RWPE1 (cell line): ENCODE measurements around the gene HPS4.
"Not testable (repeated sequence)": the region's sequence is repeated elsewhere in the genome, so short reads cannot be mapped to it uniquely, and the experiment has no call there.

ENCODE experiments used
- CTCF ChIA-PET: fragments of 350-600 bp; sonication (Branson Sonifier 250); formaldehyde crosslinking; extraction: SDS; loops from one replicate; lab custom pipeline; 2021; lab: Yijun Ruan, JAX
- POLR2A ChIA-PET: fragments of 400-600 bp; formaldehyde crosslinking; extraction: SDS; loops from one replicate; lab custom pipeline; 2020; ENCODE audit warnings: antibody characterized with exemption; ENCODE audit not compliant: low non-redundant PET; lab: Yijun Ruan, JAX
- DNase-seq: peaks from one replicate; pipeline ENCODE4 v3.0.0; 2012; ENCODE audit warnings: low spot score
- H3K27ac ChIP-seq: fragments of 450-650 bp; 2 replicates; pipeline ENCODE4 v1.5.1; 2017
- TF ChIP-seq, protein P1 (sequence below): fragments of 450-650 bp; conservative IDR thresholded peaks from 2 replicates; pipeline ENCODE4 v1.5.1; 2017; ENCODE audit warnings: low read depth, mild to moderate bottlenecking

Gene HPS4

DNA sequence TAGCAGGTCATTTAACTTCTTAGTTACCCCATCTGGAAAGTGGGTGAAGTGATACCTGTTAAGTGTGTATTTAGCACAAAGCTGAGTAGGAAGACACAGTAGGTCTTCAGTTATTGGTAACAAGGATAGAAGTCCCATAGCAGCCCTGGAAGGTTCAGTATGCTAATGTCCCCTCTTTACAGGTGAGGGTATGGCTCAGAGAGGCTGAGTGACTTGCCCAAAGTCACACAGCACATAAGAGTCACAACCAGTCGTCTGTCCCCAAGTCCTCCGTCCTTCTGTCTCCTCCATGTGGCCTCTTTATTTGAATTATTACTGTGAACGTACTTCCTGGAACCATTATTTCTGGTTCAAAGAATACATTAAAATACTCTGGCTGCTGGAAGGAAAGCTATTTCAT lies 44.0 kb downstream of the HPS4 start:
- ChIA-PET POLR2A (no interaction called here), CTCF (no interaction called here)
- TF ChIP-seq, protein P1, sequence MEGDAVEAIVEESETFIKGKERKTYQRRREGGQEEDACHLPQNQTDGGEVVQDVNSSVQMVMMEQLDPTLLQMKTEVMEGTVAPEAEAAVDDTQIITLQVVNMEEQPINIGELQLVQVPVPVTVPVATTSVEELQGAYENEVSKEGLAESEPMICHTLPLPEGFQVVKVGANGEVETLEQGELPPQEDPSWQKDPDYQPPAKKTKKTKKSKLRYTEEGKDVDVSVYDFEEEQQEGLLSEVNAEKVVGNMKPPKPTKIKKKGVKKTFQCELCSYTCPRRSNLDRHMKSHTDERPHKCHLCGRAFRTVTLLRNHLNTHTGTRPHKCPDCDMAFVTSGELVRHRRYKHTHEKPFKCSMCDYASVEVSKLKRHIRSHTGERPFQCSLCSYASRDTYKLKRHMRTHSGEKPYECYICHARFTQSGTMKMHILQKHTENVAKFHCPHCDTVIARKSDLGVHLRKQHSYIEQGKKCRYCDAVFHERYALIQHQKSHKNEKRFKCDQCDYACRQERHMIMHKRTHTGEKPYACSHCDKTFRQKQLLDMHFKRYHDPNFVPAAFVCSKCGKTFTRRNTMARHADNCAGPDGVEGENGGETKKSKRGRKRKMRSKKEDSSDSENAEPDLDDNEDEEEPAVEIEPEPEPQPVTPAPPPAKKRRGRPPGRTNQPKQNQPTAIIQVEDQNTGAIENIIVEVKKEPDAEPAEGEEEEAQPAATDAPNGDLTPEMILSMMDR = no peak
- no peak overlapping the region for H3K27ac ChIP-seq
- DNase-seq = no peak

DNA sequence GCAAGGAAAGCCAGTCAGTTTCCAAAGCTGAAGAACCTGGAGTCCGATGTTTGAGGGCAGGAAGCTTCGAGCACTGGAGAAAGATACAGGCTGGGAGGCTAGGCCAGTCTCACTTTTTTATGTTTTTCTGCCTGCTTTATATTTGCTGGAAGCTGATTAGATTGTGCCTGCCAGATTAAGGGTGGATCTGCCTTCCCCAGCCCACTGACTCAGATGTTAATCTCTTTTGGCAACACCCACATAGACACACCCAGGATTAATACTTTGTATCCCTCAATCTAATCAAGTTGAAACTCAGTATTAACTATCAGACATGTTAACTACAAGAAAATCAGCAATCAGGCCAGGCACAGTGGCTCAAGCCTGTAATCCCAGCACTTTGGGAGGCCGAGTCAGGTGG lies 44.8 kb downstream of the HPS4 start:
- peak overlapping the region; percentile 71 for H3K27ac ChIP-seq
- POLR2A ChIA-PET, DNase-seq: not testable (repeated sequence)
- CTCF ChIA-PET = interaction anchor here (0.6 kb wide), 1 partner anchor 234 kb away, joined by 3 read pairs; no protein-coding TSS in a partner anchor

DNA sequence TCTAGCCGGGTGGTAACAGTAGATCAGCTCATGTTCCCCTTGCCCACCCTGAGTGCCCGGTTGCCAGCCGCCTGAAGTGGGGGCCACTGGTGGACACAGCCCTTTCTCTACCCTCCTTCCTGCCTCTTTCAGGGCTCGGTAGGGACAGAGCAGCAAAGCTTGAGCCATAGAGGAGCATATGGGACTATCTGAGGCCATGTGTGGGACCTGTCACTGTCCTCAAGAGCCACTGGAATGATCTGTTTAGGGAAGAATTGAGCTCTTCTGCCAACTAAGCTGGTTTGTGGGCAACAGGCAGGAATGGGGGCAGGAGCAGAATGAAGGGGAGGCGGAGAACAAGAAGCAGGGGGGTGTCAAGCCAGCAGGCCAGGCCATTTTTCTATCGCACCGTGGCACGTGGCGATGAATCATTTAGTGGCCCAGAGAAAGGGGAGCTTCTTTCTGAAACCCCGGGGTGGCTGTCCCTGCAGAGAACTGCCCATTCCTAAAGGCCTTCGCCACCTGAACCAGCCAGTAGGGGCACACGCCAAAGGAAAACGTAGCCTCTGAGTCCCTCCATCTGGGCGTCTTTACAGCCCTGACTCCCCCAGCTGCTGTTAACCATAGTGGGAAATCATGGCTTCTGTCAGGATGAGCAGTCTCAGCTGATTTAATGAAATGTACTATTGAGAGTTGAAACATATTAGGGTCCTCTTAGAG lies 45.7 kb downstream of the HPS4 start:
- POLR2A ChIA-PET = no interaction called here
- no peak for DNase-seq
- TF ChIP-seq, protein P1 = no peak
- CTCF ChIA-PET = interaction anchor here (1.0 kb wide), 1 partner anchor 23 kb away, joined by 3 read pairs; no protein-coding TSS in a partner anchor
- H3K27ac ChIP-seq = peak overlapping the region; percentile 28

DNA sequence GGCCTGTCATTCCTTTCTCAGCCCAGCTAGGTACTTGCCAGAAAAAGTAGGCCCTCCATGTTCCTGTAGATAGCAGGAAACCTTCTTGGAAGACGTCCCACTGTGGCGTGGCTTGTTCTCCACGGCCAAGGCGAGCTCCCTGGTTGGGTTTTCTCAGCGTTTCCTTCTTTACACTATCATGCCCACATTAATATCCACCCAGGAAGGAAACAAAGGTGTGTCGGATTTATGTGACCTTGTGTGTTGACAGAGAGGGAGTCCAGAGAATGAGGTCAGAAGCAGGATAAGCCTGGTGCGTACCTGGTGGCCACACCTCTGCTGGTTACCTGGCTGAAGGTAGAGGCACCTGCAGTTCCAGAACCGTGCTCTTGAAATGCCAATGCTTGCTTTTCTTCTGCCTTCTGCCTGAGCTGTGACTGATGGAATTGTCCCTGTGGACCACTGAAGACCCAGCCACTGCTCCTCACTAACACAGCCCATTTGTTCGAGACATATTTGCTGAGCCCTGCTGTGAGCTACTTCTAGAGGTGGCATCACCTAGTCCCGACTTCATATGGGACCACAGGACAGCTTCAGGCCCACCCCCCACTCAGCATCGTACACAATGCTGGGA lies 46.6 kb downstream of the HPS4 start:
- POLR2A ChIA-PET = interaction anchor here (0.5 kb wide), 1 partner anchor 34 kb away, joined by 3 read pairs; no protein-coding TSS in a partner anchor
- CTCF ChIA-PET = interaction anchor here (1.0 kb wide), 1 partner anchor 24 kb away, joined by 3 read pairs; no protein-coding TSS in a partner anchor
- TF ChIP-seq, protein P1 = no peak
- no peak for DNase-seq
- peak overlapping the region; percentile 28 for H3K27ac ChIP-seq

DNA sequence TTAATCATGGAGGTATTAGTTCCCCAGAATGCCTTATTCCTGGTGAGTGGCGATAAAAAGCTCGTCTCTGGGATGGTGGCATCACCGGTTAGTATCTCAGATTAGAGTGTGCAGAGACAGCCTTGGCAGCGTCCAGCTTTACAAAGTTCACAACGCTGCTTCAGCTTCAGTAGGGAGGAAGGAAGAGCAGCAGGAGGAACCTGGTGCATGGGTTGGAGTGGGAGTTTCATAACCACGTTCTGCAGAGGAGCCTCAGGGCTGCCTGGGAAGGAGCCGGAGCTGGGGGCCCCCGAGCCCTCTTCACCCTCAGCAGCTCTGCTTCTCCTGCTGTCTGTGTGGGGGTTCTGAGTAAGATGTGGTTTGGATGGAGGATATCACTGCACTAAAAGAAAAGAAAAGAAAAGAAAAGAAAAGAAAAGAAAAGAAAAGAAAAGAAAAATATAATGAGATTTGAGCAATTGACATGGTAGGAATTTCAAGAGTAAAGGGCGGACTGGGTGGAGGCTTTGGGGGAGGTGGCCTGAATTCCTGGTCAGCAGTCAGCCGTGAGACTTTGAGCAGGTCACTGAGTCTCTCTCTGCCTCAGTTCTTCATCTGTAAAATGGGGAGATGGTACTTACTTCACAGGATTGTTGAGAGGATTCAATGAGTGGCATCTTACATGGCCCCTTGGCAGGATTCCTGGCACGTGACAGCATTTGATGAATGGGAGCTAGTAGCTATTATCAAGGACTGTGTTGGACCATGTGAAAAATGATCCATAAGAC lies 48.1 kb downstream of the HPS4 start:
- POLR2A ChIA-PET = no interaction called here
- TF ChIP-seq, protein P1 = no peak
- no peak overlapping the region for H3K27ac ChIP-seq
- DNase-seq = no peak
- CTCF ChIA-PET = no interaction called here

DNA sequence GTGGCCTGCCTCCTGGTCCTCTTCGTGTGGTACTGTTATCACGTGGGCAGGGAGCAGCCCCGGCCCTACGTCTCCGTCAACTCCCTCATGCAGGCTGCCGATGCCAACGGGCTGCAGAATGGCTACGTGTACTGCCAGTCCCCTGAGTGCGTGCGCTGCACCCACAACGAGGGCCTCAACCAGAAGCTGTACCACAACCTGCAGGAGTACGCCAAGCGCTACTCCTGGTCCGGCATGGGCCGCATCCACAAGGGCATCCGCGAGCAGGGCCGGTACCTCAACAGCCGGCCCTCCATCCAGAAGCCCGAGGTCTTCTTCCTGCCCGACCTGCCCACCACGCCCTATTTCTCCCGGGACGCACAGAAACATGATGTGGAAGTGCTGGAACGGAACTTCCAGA lies 49.8 kb downstream of the HPS4 start:
- DNase-seq = no peak
- TF ChIP-seq, protein P1 = no peak
- CTCF ChIA-PET = no interaction called here
- no peak overlapping the region for H3K27ac ChIP-seq
- POLR2A ChIA-PET = no interaction called here
